Stimulated activated CD8-positive, alpha-beta memory T cell treated with anti-CD3 and anti-CD28 coated beads, Interleukin-12 subunit alpha, Interleukin-12 subunit beta, amount 100 ng/mL, for 4 hours (primary cell): ENCODE measurements around the gene KCNAB3.

Experiments used
- DNase-seq: peaks from one replicate; pipeline ENCODE4 v3.0.0-alpha.2; 2020; ENCODE audit warnings: low read depth

Gene KCNAB3

GRCh38 chr17:7897090-7897489, 32.6 kb downstream of the KCNAB3 start:
- no peak for DNase-seq

- DNase-seq = no peak
These were observed 34.8 kb downstream of the KCNAB3 start for GRCh38 chr17:7894866-7895265.

- no peak for DNase-seq
These were observed 35.4 kb downstream of the KCNAB3 start for GRCh38 chr17:7894226-7894625.

GRCh38 chr17:7893187-7893880, 36.3 kb downstream of the KCNAB3 start:
- DNase-seq = no peak

- no peak for DNase-seq
These were observed 40.3 kb downstream of the KCNAB3 start for GRCh38 chr17:7889166-7889955.

- peak; percentile 18 for DNase-seq
These were observed 41.3 kb downstream of the KCNAB3 start, which contains the start of gene CHD3 for GRCh38 chr17:7888184-7888920. TSS of gene CHD3 (plus strand) at chr17:7888789. CDS start at chr17:7889001, 212 bp downstream.

- peak; percentile 80 for DNase-seq
These were observed 42.0 kb downstream of the KCNAB3 start for GRCh38 chr17:7887482-7888183.

- no peak for DNase-seq
These were observed 42.6 kb downstream of the KCNAB3 start for GRCh38 chr17:7887038-7887481.

GRCh38 chr17:7886227-7887037, 43.2 kb downstream of the KCNAB3 start:
- DNase-seq = no peak

- DNase-seq = peak; percentile 42
These were observed 44.1 kb downstream of the KCNAB3 start for GRCh38 chr17:7885367-7886226.

- DNase-seq = peak; percentile 57
These were observed 44.9 kb downstream of the KCNAB3 start for GRCh38 chr17:7884581-7885366.

- DNase-seq = no peak
These were observed 45.8 kb downstream of the KCNAB3 start for GRCh38 chr17:7883781-7884386.

GRCh38 chr17:7882629-7883028, 47.0 kb downstream of the KCNAB3 start:
- no peak for DNase-seq

- DNase-seq = no peak
These were observed 47.6 kb downstream of the KCNAB3 start for GRCh38 chr17:7882068-7882467.

GRCh38 chr17:7881276-7882054, 48.2 kb downstream of the KCNAB3 start:
- no peak for DNase-seq

- DNase-seq = no peak
These were observed 49.4 kb downstream of the KCNAB3 start for GRCh38 chr17:7880076-7880868.

GRCh38 chr17:7878234-7878633, 51.4 kb downstream of the KCNAB3 start:
- DNase-seq = no peak
